A673 (cell line): ENCODE data around the gene CYTH4. TPM values are rescaled to one million over a fixed set of nuclear protein-coding genes. Genes with fewer than 3 reads are reported as not detected.

Experiments
- BruUV-seq: library from RNA; stranded (reverse); fragments of 400-500 nt; replicated peaks from 2 replicates; lab custom pipeline; 2021; lab: Mats Ljungman, UMichigan
- CTCF ChIA-PET: fragments of 300-600 bp; sonication (Branson Sonifier 250); formaldehyde crosslinking; loops from one replicate; lab custom pipeline; 2022; ENCODE audit warnings: antibody characterized with exemption; lab: Charles Lee
- POLR2A ChIA-PET: fragments of 300-600 bp; sonication (Branson Sonifier 250); formaldehyde crosslinking; loops from one replicate; lab custom pipeline; 2022; ENCODE audit warnings: antibody characterized with exemption; ENCODE audit not compliant: low non-redundant PET; lab: Charles Lee
- DNase-seq: peaks from one replicate; pipeline ENCODE4 v3.0.0-alpha.2; 2015; ENCODE audit warnings: low spot score
- H3K27ac ChIP-seq: fragments of 200-600 bp; sonication (generic); 2 replicates; pipeline ENCODE4 v1.5.1; 2016; ENCODE audit warnings: mixed run types, low read depth, mild to moderate bottlenecking, mixed read lengths, antibody characterized with exemption, low read length; ENCODE audit not compliant: poor library complexity, severe bottlenecking
- H3K27me3 ChIP-seq: fragments of 200-600 bp; sonication (generic); replicated peaks from 2 replicates; pipeline ENCODE4 v1.6.1; 2017; ENCODE audit warnings: mixed run types, low read depth, mild to moderate bottlenecking, mixed read lengths, antibody characterized with exemption, low read length; ENCODE audit not compliant: insufficient read depth, poor library complexity
- H3K36me3 ChIP-seq: fragments of 200-600 bp; sonication (generic); 2 replicates; pipeline ENCODE4 v1.6.1; 2016; ENCODE audit warnings: mixed run types, mild to moderate bottlenecking, mixed read lengths, antibody characterized with exemption, low read length; ENCODE audit not compliant: insufficient read depth, poor library complexity, severe bottlenecking
- H3K4me1 ChIP-seq: fragments of 200-600 bp; sonication (generic); 2 replicates; pipeline ENCODE4 v1.6.1; 2017; ENCODE audit warnings: mixed run types, mild to moderate bottlenecking, mixed read lengths, antibody characterized with exemption, low read length; ENCODE audit not compliant: insufficient read depth, poor library complexity, severe bottlenecking
- H3K4me3 ChIP-seq: fragments of 200-600 bp; sonication (generic); 2 replicates; pipeline ENCODE4 v1.5.1; 2016; ENCODE audit warnings: low read depth, mixed run types, mild to moderate bottlenecking, mixed read lengths, low read length; ENCODE audit not compliant: poor library complexity, severe bottlenecking
- H3K9me3 ChIP-seq: fragments of 200-600 bp; sonication (generic); 2 replicates; pipeline ENCODE4 v1.6.1; 2016; ENCODE audit warnings: mixed run types, low read depth, mild to moderate bottlenecking, mixed read lengths, antibody characterized with exemption, low read length; ENCODE audit not compliant: poor library complexity, severe bottlenecking
- CTCF ChIP-seq: fragments of 300-800, 200-600 bp; sonication (generic); conservative IDR thresholded peaks from 2 replicates; pipeline ENCODE4 v1.5.1; 2017; ENCODE audit warnings: low read depth, mild to moderate bottlenecking, antibody characterized with exemption, low read length, moderate library complexity, mixed read lengths
- EZH2 ChIP-seq: fragments of 200-600 bp; sonication (generic); IDR thresholded peaks from 2 replicates; pipeline ENCODE4 v1.6.1; 2017; ENCODE audit warnings: borderline replicate concordance, low read depth, mild to moderate bottlenecking, mixed read lengths, antibody characterized with exemption, low read length; ENCODE audit not compliant: poor library complexity, severe bottlenecking
- intact Hi-C: fragments of 100-400 bp; cut with micrococcal nuclease; formaldehyde crosslinking; loops from one replicate; pipeline ENCODE4 v1.10.0; 2022; ENCODE audit not compliant: unreplicated experiment
- total RNA-seq: library from RNA; stranded (reverse); gene quantifications from 2 replicates; pipeline ENCODE4 v1.2.3, GENCODE V29; 2021

Gene CYTH4
- total RNA-seq, 1 experiment from 2014 or later, result not detected

GRCh38 chr22:37358386-37358785, 76.1 kb downstream of the CYTH4 start:
- H3K4me1 ChIP-seq, result no peaks in the 10 kb centered on the region
- DNase-seq, result no peak
- POLR2A ChIA-PET, result no interaction called here
- H3K27ac ChIP-seq, result no peak overlapping the region
- TF ChIP-seq CTCF, result no peak
- TF ChIP-seq EZH2, result no peak
- intact Hi-C loops, result no loop called here
- H3K4me3 ChIP-seq, result no peak overlapping the region
- H3K9me3 ChIP-seq, result no peaks in the 10 kb centered on the region
- no peaks in the 10 kb centered on the region for H3K36me3 ChIP-seq
- BruUV-seq, result no TSS peak
- CTCF ChIA-PET, result no interaction called here
- no peaks in the 10 kb centered on the region for H3K27me3 ChIP-seq

GRCh38 chr22:37358917-37359316, 76.6 kb downstream of the CYTH4 start:
- POLR2A ChIA-PET, result no interaction called here
- no peaks in the 10 kb centered on the region for H3K9me3 ChIP-seq
- BruUV-seq, result no TSS peak
- CTCF ChIA-PET, result no interaction called here
- H3K4me3 ChIP-seq, result no peak overlapping the region
- no peak overlapping the region for H3K27ac ChIP-seq
- DNase-seq, result no peak
- no peaks in the 10 kb centered on the region for H3K36me3 ChIP-seq
- no peaks in the 10 kb centered on the region for H3K4me1 ChIP-seq
- no peaks in the 10 kb centered on the region for H3K27me3 ChIP-seq
- TF ChIP-seq CTCF (no peak), EZH2 (no peak)
- intact Hi-C loops, result no loop called here

- no TSS peak for BruUV-seq
- Histone ChIP-seq H3K4me3 (no peak overlapping the region), H3K36me3 (no peaks in the 10 kb centered on the region), H3K27ac (no peak overlapping the region), H3K9me3 (no peaks in the 10 kb centered on the region), H3K4me1 (no peaks in the 10 kb centered on the region), H3K27me3 (no peaks in the 10 kb centered on the region)
- CTCF ChIA-PET, result no interaction called here
- TF ChIP-seq EZH2 (no peak), CTCF (no peak)
- POLR2A ChIA-PET, result no interaction called here
- intact Hi-C loops, result no loop called here
- DNase-seq, result no peak
Observed at GRCh38 chr22:37362621-37363020, 80.3 kb downstream of the CYTH4 start.
